ENCODE data around the gene MPG. TPM values are rescaled to one million over a fixed set of nuclear protein-coding genes. Genes with fewer than 3 reads are reported as not detected.
"Not testable (repeated sequence)": the region's sequence is repeated elsewhere in the genome, so short reads cannot be mapped to it uniquely, and the experiment has no call there.

Gene MPG
- 10 to 100 TPM; 53.6 to 56.8 TPM for total RNA-seq

GRCh38 chr16:77807-78443 is at the start of gene MPG:
Gene MPG (plus strand): TSS chr16:78225. CDS start chr16:78310, 85 bp downstream.
- ChIA-PET CTCF (interaction anchor here (0.8 to 4.6 kb wide), 4 partner anchors 12 to 40 kb away, joined by 3 to 35 read pairs (median 17); partner anchors contain the start of genes POLR3K and SNRNP25), POLR2A (interaction anchor here (1.0 to 1.7 kb wide), 3 partner anchors 9 to 151 kb away, joined by 3 to 5 read pairs (median 3); no protein-coding TSS in a partner anchor)

GRCh38 chr16:30627-31026 is 47.4 kb upstream of the MPG start:
- CTCF ChIA-PET, POLR2A ChIA-PET: not testable (repeated sequence)

GRCh38 chr16:33154-33876 is 44.7 kb upstream of the MPG start:
- POLR2A ChIA-PET = not testable (repeated sequence)

GRCh38 chr16:33877-34647 is 44.0 kb upstream of the MPG start:
- ChIA-PET POLR2A (no interaction called here), CTCF (interaction anchor here (1.0 kb wide), 1 partner anchor 63 kb away, joined by 3 read pairs; no protein-coding TSS in a partner anchor)

More at GRCh38 chr16:33154-33876, 44.7 kb upstream of the MPG start:
- CTCF ChIA-PET = interaction anchor here (1.0 kb wide), 1 partner anchor 64 kb away, joined by 3 read pairs; no protein-coding TSS in a partner anchor

GRCh38 chr16:34648-34987 is 43.4 kb upstream of the MPG start:
- POLR2A ChIA-PET = no interaction called here
- CTCF ChIA-PET = interaction anchor here (1.0 kb wide), 1 partner anchor 62 kb away, joined by 3 read pairs; no protein-coding TSS in a partner anchor

- ChIA-PET CTCF (no interaction called here), POLR2A (no interaction called here)
These were observed 42.9 kb upstream of the MPG start for GRCh38 chr16:35011-35677.

- ChIA-PET CTCF (no interaction called here), POLR2A (no interaction called here)
These were observed 42.2 kb upstream of the MPG start for GRCh38 chr16:35678-36305.

- CTCF ChIA-PET = interaction anchor here (1.2 kb wide), 1 partner anchor 29 kb away, joined by 3 read pairs; no protein-coding TSS in a partner anchor
These were observed 41.6 kb upstream of the MPG start for GRCh38 chr16:36336-36984.

DNA sequence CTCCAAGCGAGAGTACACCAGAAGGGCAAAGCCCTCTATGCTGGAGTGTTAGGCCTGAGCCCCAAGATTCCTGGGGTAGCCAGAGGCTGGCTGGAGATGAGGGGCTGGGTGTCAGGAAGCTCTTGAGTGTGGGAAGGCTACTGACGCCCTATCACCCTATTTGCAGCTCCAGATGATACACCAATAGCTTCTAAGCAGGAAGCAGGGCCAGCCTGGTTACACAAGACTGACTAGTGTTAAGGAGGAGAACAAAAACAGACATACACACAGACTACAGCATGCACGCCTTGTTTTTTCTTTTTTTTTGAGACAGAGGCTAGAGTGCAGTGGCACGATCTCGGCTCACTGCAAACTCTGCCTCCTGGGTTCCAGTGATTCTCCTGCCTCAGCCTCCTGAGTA is 40.5 kb upstream of the MPG start:
- CTCF ChIA-PET = interaction anchor here (1.2 kb wide), 1 partner anchor 28 kb away, joined by 3 read pairs; no protein-coding TSS in a partner anchor
- POLR2A ChIA-PET = interaction anchor here (1.7 kb wide), 1 partner anchor 12 kb away, joined by 6 read pairs; no protein-coding TSS in a partner anchor

More at GRCh38 chr16:36336-36984, 41.6 kb upstream of the MPG start:
- POLR2A ChIA-PET = no interaction called here

- CTCF ChIA-PET = not testable (repeated sequence)
- POLR2A ChIA-PET = interaction anchor here (1.7 kb wide), 1 partner anchor 11 kb away, joined by 6 read pairs; no protein-coding TSS in a partner anchor
These were observed 39.8 kb upstream of the MPG start for GRCh38 chr16:38206-38605.

- POLR2A ChIA-PET = interaction anchor here (1.7 kb wide), 1 partner anchor 10 kb away, joined by 6 read pairs; no protein-coding TSS in a partner anchor
- CTCF ChIA-PET = no interaction called here
These were observed 38.8 kb upstream of the MPG start for GRCh38 chr16:38941-39892.

GRCh38 chr16:41439-42068 is 36.5 kb upstream of the MPG start:
- ChIA-PET CTCF (interaction anchor here (1.2 kb wide), 1 partner anchor 10 kb away, joined by 3 read pairs; no protein-coding TSS in a partner anchor), POLR2A (no interaction called here)

DNA sequence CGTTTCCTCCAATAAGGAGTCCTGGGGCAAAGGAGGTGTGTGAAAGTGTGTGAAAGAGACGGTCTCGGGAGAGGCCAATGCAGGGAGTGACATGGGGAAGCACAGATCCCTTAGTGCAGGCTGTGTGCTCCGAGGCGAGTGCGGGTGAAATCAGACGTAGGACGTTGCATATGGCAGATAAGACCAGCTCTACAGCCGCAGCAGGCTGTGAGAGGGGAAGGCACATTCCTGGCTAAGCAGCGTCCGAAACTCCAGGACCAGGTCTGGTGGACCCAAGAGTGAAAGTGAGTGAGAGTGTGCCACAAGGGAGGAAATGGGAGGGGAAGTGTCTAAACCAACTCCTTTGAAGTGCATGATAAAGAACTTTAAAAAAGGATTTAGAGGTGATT is 36.0 kb upstream of the MPG start:
- CTCF ChIA-PET = no interaction called here
- POLR2A ChIA-PET = no interaction called here

- ChIA-PET POLR2A (no interaction called here), CTCF (interaction anchor here (1.4 kb wide), 1 partner anchor 55 kb away, joined by 5 read pairs; no protein-coding TSS in a partner anchor)
These were observed 35.3 kb upstream of the MPG start for GRCh38 chr16:42691-43090.

- ChIA-PET CTCF (interaction anchor here (1.4 to 1.5 kb wide), 2 partner anchors 10 to 54 kb away, joined by 3 to 5 read pairs; partner anchors contain the start of genes POLR3K and SNRNP25), POLR2A (no interaction called here)
These were observed 34.7 kb upstream of the MPG start for GRCh38 chr16:43294-43693.

GRCh38 chr16:44655-45054 is 33.4 kb upstream of the MPG start:
- POLR2A ChIA-PET = no interaction called here
- CTCF ChIA-PET = interaction anchor here (0.7 to 1.5 kb wide), 3 partner anchors 9 to 399 kb away, joined by 3 read pairs; partner anchors contain the start of genes POLR3K and SNRNP25

DNA sequence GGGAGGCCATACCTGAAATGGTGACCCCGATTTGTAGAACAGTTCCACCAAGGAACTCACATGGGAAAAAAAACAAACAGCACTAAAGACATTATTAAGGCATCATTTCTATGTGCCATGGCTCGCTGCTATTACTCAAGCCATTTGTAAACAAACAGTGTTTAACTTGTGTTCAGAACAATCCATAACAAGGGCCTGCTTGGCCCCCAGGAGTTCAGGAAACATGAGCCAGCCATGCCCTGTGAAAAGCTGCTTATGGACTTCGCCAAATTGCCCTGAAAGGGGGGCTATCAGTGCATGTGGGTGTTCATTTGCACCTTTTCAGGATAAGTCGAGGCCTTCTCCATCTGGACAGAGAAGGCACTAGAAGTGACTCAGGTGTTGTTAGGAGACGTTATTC is 32.6 kb upstream of the MPG start:
- ChIA-PET CTCF (interaction anchor here (0.6 to 0.7 kb wide), 3 partner anchors 44 to 708 kb away, joined by 3 to 6 read pairs (median 3); no protein-coding TSS in a partner anchor), POLR2A (no interaction called here)

Measured in activated CD8-positive, alpha-beta memory T cell treated with anti-CD3 and anti-CD28 coated beads for 36 hours (primary cell).